Erythroblast (primary cell): ENCODE data around the gene RBM22.
A peak's percentile ranks its signal among the peaks of the same experiment; 100 is the strongest.
"Not testable (repeated sequence)": the region's sequence is repeated elsewhere in the genome, so short reads cannot be mapped to it uniquely, and the experiment has no call there.

ENCODE experiments used
- DNase-seq, 2 experiments: peaks; one replicate each; lab custom pipeline; 2025; lab: John Stamatoyannopoulos, UW
- GATA1 ChIP-seq: IDR thresholded peaks from 2 replicates; pipeline ENCODE4 v1.6.1; 2011; ENCODE audit warnings: low read depth, mild to moderate bottlenecking, control low read depth, low read length, moderate library complexity
- POLR2A ChIP-seq: IDR thresholded peaks from 2 replicates; pipeline ENCODE4 v1.6.1; 2011; ENCODE audit warnings: mild to moderate bottlenecking, low read length

The RBM22 gene

GRCh38 chr5:150700594-150701377 lies at the start of gene RBM22:
Gene RBM22, minus strand, starts transcription at chr5:150701062. Its CDS starts 77 bp downstream, at chr5:150700985.
- DNase-seq, result peak; percentile 92 to 94
- no peak for TF ChIP-seq GATA1
- TF ChIP-seq POLR2A, result peak; percentile 93

GRCh38 chr5:150750469-150750868 lies 49.6 kb upstream of the RBM22 start:
- DNase-seq, result peak; percentile 7 to 38
- TF ChIP-seq GATA1 (no peak), POLR2A (no peak)

GRCh38 chr5:150743142-150743488 lies 42.3 kb upstream of the RBM22 start:
- DNase-seq, result not testable (repeated sequence)

- DNase-seq, result not testable (repeated sequence)
Measured at GRCh38 chr5:150742455-150743141, 41.7 kb upstream of the RBM22 start.

GRCh38 chr5:150740992-150741391 lies 40.1 kb upstream of the RBM22 start:
- TF ChIP-seq POLR2A, result no peak
- TF ChIP-seq GATA1, result no peak
- no peak for DNase-seq

- DNase-seq, result no peak
- TF ChIP-seq GATA1 (no peak), POLR2A (no peak)
Measured at GRCh38 chr5:150738862-150739261, 38.0 kb upstream of the RBM22 start.

GRCh38 chr5:150734579-150735384 lies 33.9 kb upstream of the RBM22 start:
- TF ChIP-seq GATA1 (no peak), POLR2A (no peak)
- peak; percentile 42 to 48 for DNase-seq

- no peak for DNase-seq
Measured at GRCh38 chr5:150731669-150732242, 30.9 kb upstream of the RBM22 start.

GRCh38 chr5:150729859-150730258 lies 29.0 kb upstream of the RBM22 start:
- TF ChIP-seq POLR2A (no peak), GATA1 (no peak)

More at GRCh38 chr5:150731669-150732242, 30.9 kb upstream of the RBM22 start:
- TF ChIP-seq GATA1 (no peak), POLR2A (no peak)

GRCh38 chr5:150723845-150724244 lies 23.0 kb upstream of the RBM22 start:
- no peak for DNase-seq
- TF ChIP-seq GATA1, result no peak
- no peak for TF ChIP-seq POLR2A

More at GRCh38 chr5:150729859-150730258, 29.0 kb upstream of the RBM22 start:
- DNase-seq, result no peak

- no peak for TF ChIP-seq GATA1
- peak in 1 of 2 experiments; percentile 19 for DNase-seq
Measured at GRCh38 chr5:150710165-150710564, 9.3 kb upstream of the RBM22 start.

GRCh38 chr5:150706776-150707390 lies 6.0 kb upstream of the RBM22 start:
- TF ChIP-seq POLR2A, result no peak
- TF ChIP-seq GATA1, result no peak
- no peak for DNase-seq

- TF ChIP-seq GATA1 (no peak), POLR2A (no peak)
- no peak for DNase-seq
Measured at GRCh38 chr5:150703762-150704161, 2.9 kb upstream of the RBM22 start.
